GM12878 (cell line): Measurements from ENCODE around the gene CA5A. TPM values are rescaled to one million over a fixed set of nuclear protein-coding genes. Genes with fewer than 3 reads are reported as not detected.

Source experiments
- ATAC-seq: fragments of 200-7000 bp; cut with Tn5 transposase; 3 replicates; pipeline ENCODE4 v1.9.1; 2020; ENCODE audit warnings: mild to moderate bottlenecking, moderate library complexity
- BruUV-seq: library from RNA; stranded (reverse); fragments of 400-500 nt; replicated peaks from 2 replicates; lab custom pipeline; 2021; lab: Mats Ljungman, UMichigan
- CTCF ChIA-PET: fragments of 300-600 bp; sonication (Branson Sonifier 250); formaldehyde crosslinking; extraction: SDS; loops from one replicate; lab custom pipeline; 2021; ENCODE audit warnings: inconsistent platforms; lab: Yijun Ruan, JAX
- POLR2A ChIA-PET: fragments of 350-600 bp; formaldehyde crosslinking; extraction: SDS; loops from one replicate; lab custom pipeline; 2021; ENCODE audit warnings: inconsistent platforms; lab: Charles Lee
- RAD21 ChIA-PET: fragments of 300-600 bp; sonication (Branson Sonifier 250); formaldehyde crosslinking; loops from one replicate; lab custom pipeline; 2023; ENCODE audit warnings: antibody characterized with exemption; ENCODE audit not compliant: unreplicated experiment; lab: Charles Lee
- SMC1A ChIA-PET: fragments of 300-600 bp; sonication (Branson Sonifier 250); formaldehyde crosslinking; loops from one replicate; lab custom pipeline; 2023; ENCODE audit not compliant: unreplicated experiment, uncharacterized antibody; lab: Charles Lee
- DNase-seq: peaks from one replicate; pipeline ENCODE4 v3.0.0-alpha.2; 2011; ENCODE audit warnings: low read depth, low spot score
- FAIRE-seq: peaks from 3 replicates; lab custom pipeline; 2011; peaks lifted over from hg19 to GRCh38; lab: Jason Lieb, UNC
- H2AFZ ChIP-seq: 2 replicates; pipeline ENCODE4 v1.6.0; 2011; ENCODE audit warnings: low read depth, low read length, control low read depth; ENCODE audit not compliant: control insufficient read depth
- H3K27ac ChIP-seq: 2 replicates; pipeline ENCODE4 v1.5.1; 2011; ENCODE audit warnings: control low read depth; ENCODE audit not compliant: control insufficient read depth, insufficient read depth
- H3K27me3 ChIP-seq, 2 experiments: replicated peaks in 1 of 2; 2 replicates each; pipeline versions ENCODE4 v1.6.0 to v1.6.1; 2011; ENCODE audit warnings: low read length in 1 of 2; ENCODE audit not compliant: control insufficient read depth in 2 of 2, insufficient read depth in 2 of 2
- H3K36me3 ChIP-seq, 2 experiments: 2 replicates each; pipeline ENCODE4 v1.5.1; 2011; ENCODE audit warnings: low read length in 1 of 2; ENCODE audit not compliant: control insufficient read depth in 2 of 2, insufficient read depth in 2 of 2
- H3K4me1 ChIP-seq: 2 replicates; pipeline ENCODE4 v1.6.1; 2011; ENCODE audit warnings: mild to moderate bottlenecking, low read length, moderate library complexity, mixed read lengths; ENCODE audit not compliant: control insufficient read depth, insufficient read depth
- H3K4me2 ChIP-seq: 2 replicates; pipeline ENCODE4 v1.6.0; 2011; ENCODE audit warnings: control low read depth; ENCODE audit not compliant: control insufficient read depth, insufficient read depth
- H3K4me3 ChIP-seq: fragments of 200-600 bp; sonication (generic); 2 replicates; pipeline ENCODE4 v1.5.1; 2016
- H3K79me2 ChIP-seq: 2 replicates; pipeline ENCODE4 v1.6.0; 2011; ENCODE audit warnings: low read length; ENCODE audit not compliant: control insufficient read depth, insufficient read depth
- H3K9ac ChIP-seq: 2 replicates; pipeline ENCODE4 v1.8.0; 2011; ENCODE audit warnings: low read length, control low read depth, mixed read lengths; ENCODE audit not compliant: control insufficient read depth, insufficient read depth
- H3K9me3 ChIP-seq: replicated peaks from 3 replicates; pipeline ENCODE4 v1.5.1; 2011; ENCODE audit warnings: mild to moderate bottlenecking, low read length; ENCODE audit not compliant: control insufficient read depth, insufficient read depth
- H4K20me1 ChIP-seq: 2 replicates; pipeline ENCODE4 v1.6.0; 2011; ENCODE audit not compliant: control insufficient read depth, insufficient read depth
- NFXL1 ChIP-seq: fragments of 450-650 bp; IDR thresholded peaks from 2 replicates; pipeline ENCODE4 v1.6.1; 2017; ENCODE audit warnings: antibody characterized with exemption, mild to moderate bottlenecking, borderline replicate concordance
- RAD21 ChIP-seq: IDR thresholded peaks from 2 replicates; pipeline ENCODE4 v1.6.1; 2011; ENCODE audit warnings: mild to moderate bottlenecking, low read depth, low read length, moderate library complexity; ENCODE audit not compliant: insufficient read depth
- SMC3 ChIP-seq: IDR thresholded peaks from 2 replicates; pipeline ENCODE4 v1.6.1; 2011; ENCODE audit warnings: low read length, improper control_type of control experiment, borderline replicate concordance
- WGBS: methylation state at CpG from one replicate; pipeline ENCODE4 v1.1.6; 2016; ENCODE audit warnings: low lambda C conversion rate; ENCODE audit not compliant: insufficient replicate concordance, insufficient coverage; ENCODE audit errors: missing lambda C conversion rate; 5-methylcytosine and 5-hydroxymethylcytosine counted together
- in situ Hi-C: fragments of 300-500 bp; cut with MboI; formaldehyde crosslinking; loops from 9 replicates; pipeline ENCODE4 v1.14.3; 2018; ENCODE audit warnings: mixed read lengths
- intact Hi-C: fragments of 100-400 bp; cut with micrococcal nuclease; formaldehyde crosslinking; loops from one replicate; pipeline ENCODE4 v1.14.2; 2022; ENCODE audit not compliant: unreplicated experiment
- polyA plus RNA-seq, 11 experiments: library from polyadenylated mRNA; depleted of rRNA in 4 of 11; unstranded in 6 of 11; stranded (reverse) in 5 of 11; fragments of >200 nt; fragmentation: Nextera tagmentation in 4 of 11; fragmentation: Illumina TruSeq in 1 of 11; extraction: Ambion mirVana in 4 of 11; extraction: Trizol in 1 of 11; gene quantifications; 1 replicate in 1 of 11; 2 replicates in 10 of 11; pipeline versions ENCODE4 v1.2.1 to v1.2.3, GENCODE V29; 2011 to 2016; ENCODE audit warnings: inconsistent platforms in 2 of 11, missing spikeins in 2 of 11, low read depth in 1 of 11
- total RNA-seq, 4 experiments: library from RNA; depleted of rRNA in 3 of 4; stranded (reverse); fragments of >200 nt in 3 of 4; fragmentation: Illumina TruSeq in 1 of 4; extraction: Trizol in 1 of 4; gene quantifications; 2 replicates each; pipeline versions ENCODE4 v1.2.1 to v1.2.3, GENCODE V29; 2013 to 2021
- TF ChIP-seq, protein P1 (sequence below), 3 experiments: IDR thresholded peaks in 2 of 3; conservative IDR thresholded peaks in 1 of 3; 2 replicates each; pipeline ENCODE4 v1.5.1; 2011; ENCODE audit warnings: low read depth in 3 of 3, low read length in 3 of 3, mild to moderate bottlenecking in 3 of 3, control low read depth in 2 of 3, moderate library complexity in 2 of 3, inconsistent platforms in 1 of 3, mixed read lengths in 1 of 3; ENCODE audit not compliant: control insufficient read depth in 2 of 3, insufficient read depth in 1 of 3; ENCODE audit errors: extremely low read depth in 1 of 3

Gene CA5A
- total and polyA plus RNA-seq, 10 of the 15 experiments (the other 5 are each of a cell fraction or from before 2014, with no cell fraction given), result not detected

DNA sequence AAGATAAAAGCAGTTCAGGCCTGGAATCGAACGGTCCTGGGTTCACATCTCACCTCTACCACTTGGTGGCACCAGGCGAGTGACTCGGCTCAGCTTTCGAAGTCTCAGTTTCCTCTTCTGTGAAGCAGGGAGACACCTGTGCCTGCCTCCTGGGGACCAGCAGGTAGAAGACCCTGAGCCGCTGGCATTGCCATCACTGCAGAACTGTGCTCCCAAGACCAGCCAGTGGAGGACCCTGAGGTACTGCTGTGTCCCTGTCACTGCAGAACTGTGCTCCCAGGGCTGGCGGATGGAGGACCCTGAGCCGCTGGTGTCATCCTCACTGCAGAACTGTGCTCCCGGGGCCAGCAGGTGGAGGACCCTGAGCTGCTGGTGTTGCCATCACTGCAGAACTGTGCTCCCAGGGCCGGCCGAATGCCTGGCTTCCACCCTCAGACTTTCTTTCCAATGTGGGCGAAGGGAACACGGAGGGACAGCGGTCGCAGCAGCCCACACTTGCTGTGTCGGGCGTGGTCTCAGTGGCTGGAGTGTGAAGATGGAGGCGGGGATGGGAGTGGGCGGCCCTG, 58.3 kb downstream of the CA5A start:
- Histone ChIP-seq H3K4me1 (peaks cover 6% of the 10 kb centered on the region), H4K20me1 (no peaks in the 10 kb centered on the region), H3K9ac (no peak overlapping the region), H3K4me2 (no peak overlapping the region), H3K27ac (no peak overlapping the region), H3K9me3 (no peaks in the 10 kb centered on the region; the same call in 2 of the 3 replicates), H3K27me3 (no peaks in the 10 kb centered on the region; a peak in 1 of 4 replicates), H3K79me2 (no peaks in the 10 kb centered on the region), H3K36me3 (no peaks in the 10 kb centered on the region), H2AFZ (no peak overlapping the region), H3K4me3 (no peak overlapping the region)
- POLR2A ChIA-PET, result no interaction called here
- SMC1A ChIA-PET, result no interaction called here
- DNase-seq (no peak), ATAC-seq (peak; percentile 57), FAIRE-seq (no peak)
- WGBS, result 54% methylated on average over 19 of the region's 19 CpGs
- intact Hi-C loops, result loop anchor here (2.0 kb wide), 1 partner anchor 31 kb away; no protein-coding TSS in a partner anchor
- CTCF ChIA-PET, result interaction anchor here (1.1 kb wide), 1 partner anchor 30 kb away, joined by 6 read pairs; no protein-coding TSS in a partner anchor
- RAD21 ChIA-PET, result interaction anchor here (0.6 to 0.8 kb wide), 2 partner anchors 17 to 31 kb away, joined by 3 read pairs; no protein-coding TSS in a partner anchor
- in situ Hi-C loops, result loop anchor here (5.0 to 10.0 kb wide), 2 partner anchors 101 to 323 kb away; no protein-coding TSS in a partner anchor
- BruUV-seq, result no TSS peak
- peak; percentile 44 for TF ChIP-seq RAD21
- no peak for TF ChIP-seq NFXL1
- TF ChIP-seq SMC3, result peak; percentile 36; the same call in 1 of the 2 replicates
- TF ChIP-seq, protein P1, sequence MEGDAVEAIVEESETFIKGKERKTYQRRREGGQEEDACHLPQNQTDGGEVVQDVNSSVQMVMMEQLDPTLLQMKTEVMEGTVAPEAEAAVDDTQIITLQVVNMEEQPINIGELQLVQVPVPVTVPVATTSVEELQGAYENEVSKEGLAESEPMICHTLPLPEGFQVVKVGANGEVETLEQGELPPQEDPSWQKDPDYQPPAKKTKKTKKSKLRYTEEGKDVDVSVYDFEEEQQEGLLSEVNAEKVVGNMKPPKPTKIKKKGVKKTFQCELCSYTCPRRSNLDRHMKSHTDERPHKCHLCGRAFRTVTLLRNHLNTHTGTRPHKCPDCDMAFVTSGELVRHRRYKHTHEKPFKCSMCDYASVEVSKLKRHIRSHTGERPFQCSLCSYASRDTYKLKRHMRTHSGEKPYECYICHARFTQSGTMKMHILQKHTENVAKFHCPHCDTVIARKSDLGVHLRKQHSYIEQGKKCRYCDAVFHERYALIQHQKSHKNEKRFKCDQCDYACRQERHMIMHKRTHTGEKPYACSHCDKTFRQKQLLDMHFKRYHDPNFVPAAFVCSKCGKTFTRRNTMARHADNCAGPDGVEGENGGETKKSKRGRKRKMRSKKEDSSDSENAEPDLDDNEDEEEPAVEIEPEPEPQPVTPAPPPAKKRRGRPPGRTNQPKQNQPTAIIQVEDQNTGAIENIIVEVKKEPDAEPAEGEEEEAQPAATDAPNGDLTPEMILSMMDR (IDR thresholded peaks at IDR 0.05 in 2 of 3, conservative IDR thresholded peaks at IDR 0.05 in 1 of 3; ENCODE audit: control insufficient read depth in 2 of 3, extremely low read depth in 1 of 3, insufficient read depth in 1 of 3, low read depth in 3 of 3, low read length in 3 of 3), result peak; percentile 29 to 41 (median 34); a peak in 4 of 6 replicates
